DOHH2 (cell line): ENCODE measurements around the gene SLK.

Experiments used
- EZH2phosphoT487 ChIP-seq: fragments of 200-600 bp; sonication (generic); IDR thresholded peaks from 2 replicates; pipeline ENCODE4 v1.6.1; 2017; ENCODE audit warnings: borderline replicate concordance, mild to moderate bottlenecking, antibody characterized with exemption, low read length, moderate library complexity, mixed read lengths
- TF ChIP-seq, protein P1 (sequence below): fragments of 200-600 bp; sonication (generic); IDR thresholded peaks from one replicate; pipeline ENCODE4 v1.5.1; 2014; ENCODE audit warnings: antibody characterized with exemption, mild to moderate bottlenecking, low read depth, low read length; ENCODE audit not compliant: poor library complexity, severe bottlenecking

DNA sequence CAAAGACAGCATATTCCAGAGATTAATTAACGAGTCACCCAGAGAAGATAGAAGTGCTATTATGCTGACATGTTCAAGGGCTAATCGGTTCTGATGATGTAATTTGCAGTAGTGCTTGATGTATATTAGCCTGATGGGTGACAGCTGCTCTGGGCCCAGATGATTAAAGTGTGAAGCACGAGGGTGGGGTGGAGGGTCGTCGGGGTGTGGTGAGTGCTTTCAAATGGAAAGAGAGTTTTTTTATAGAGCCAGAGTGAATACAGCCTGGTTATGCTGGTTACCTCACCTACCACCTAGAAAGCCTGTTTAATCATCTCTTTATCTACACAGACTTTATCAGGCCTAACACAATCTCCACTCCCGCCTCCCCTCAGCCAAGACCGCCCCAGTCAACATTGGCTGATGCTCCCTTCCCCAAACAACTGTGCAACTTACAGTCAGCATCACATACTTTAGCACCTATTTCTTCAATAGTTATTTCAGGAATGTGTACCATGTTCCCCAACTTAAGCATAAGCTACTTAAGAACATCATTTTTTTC, 37.5 kb upstream of the SLK start:
- TF ChIP-seq, protein P1, sequence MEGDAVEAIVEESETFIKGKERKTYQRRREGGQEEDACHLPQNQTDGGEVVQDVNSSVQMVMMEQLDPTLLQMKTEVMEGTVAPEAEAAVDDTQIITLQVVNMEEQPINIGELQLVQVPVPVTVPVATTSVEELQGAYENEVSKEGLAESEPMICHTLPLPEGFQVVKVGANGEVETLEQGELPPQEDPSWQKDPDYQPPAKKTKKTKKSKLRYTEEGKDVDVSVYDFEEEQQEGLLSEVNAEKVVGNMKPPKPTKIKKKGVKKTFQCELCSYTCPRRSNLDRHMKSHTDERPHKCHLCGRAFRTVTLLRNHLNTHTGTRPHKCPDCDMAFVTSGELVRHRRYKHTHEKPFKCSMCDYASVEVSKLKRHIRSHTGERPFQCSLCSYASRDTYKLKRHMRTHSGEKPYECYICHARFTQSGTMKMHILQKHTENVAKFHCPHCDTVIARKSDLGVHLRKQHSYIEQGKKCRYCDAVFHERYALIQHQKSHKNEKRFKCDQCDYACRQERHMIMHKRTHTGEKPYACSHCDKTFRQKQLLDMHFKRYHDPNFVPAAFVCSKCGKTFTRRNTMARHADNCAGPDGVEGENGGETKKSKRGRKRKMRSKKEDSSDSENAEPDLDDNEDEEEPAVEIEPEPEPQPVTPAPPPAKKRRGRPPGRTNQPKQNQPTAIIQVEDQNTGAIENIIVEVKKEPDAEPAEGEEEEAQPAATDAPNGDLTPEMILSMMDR = no peak
- TF ChIP-seq EZH2phosphoT487 = no peak
